ENCODE measurements around the gene APBB2.

The APBB2 gene

DNA sequence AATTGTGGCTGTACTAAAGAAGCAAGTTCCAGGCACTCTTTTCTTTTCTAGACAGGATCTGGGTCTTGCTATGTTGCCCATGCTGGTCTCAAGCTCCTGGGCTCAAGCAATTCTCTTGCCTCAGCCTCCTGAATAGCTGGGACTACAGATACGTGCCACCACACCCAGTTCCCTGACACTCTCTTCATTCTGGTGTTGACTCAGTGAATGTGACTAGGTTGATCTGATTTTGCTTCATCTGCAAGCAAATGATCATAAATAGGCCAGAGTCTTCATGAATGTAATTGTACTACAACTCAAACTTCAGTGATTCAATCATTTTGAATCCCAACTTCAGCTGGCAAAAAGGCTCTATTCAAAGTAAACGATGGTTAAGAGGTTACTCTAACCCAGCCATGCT lies 78.5 kb downstream of the APBB2 start:
- peak; percentile 11 for DNase-seq (ENCODE audit: low read depth)

DNA sequence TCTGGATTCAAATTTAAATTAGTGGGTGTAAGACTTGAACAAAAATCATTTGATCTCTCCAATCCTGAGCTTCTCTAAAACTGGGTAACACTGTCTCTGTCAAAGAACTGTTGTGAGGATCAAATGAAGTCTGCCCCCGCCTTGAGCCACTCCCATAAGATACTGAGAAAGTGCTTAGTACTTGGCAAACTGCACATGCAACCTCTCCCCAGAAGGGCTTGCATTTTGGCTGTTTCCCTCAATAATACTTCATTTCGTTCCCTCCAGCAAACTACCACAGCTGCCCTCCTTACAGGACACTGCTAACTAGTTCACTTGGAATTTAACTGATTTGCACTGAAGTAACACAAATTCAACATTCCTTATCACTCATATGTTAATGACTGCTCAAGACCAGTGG lies 79.8 kb downstream of the APBB2 start:
- DNase-seq (ENCODE audit: low read depth), result peak; percentile 23

DNA sequence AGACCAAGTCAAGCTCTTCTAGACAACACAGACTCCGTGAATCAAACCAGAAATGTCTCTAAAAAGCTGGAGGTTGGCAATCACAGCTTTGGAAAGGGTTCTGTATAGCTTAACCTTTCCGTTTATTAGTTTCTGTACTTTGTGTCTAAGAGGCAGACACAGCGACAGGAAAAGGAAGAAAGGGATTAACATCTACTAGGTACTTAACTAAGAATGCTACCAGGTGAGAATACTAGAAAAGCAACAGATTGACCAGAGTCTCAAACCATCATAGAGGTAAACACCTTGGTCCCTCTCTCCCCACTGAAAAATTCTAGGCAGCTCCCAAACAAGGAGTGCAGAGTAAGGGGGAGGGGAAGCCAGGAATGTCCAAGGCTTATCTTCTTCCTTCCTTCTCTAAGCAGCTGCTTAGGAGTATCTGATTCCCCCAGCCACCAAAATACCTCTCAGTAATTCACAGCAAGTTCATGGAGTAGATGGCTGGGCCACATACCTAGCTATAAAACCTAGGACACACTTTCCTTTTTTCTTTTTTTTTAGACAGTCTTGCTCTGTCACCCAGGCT lies 80.8 kb downstream of the APBB2 start:
- peak; percentile 35 for DNase-seq (ENCODE audit: low read depth)

- no peak for DNase-seq (ENCODE audit: low read depth)
These were observed 82.2 kb downstream of the APBB2 start for GRCh38 chr4:41132055-41132683.

GRCh38 chr4:41129936-41130440 lies 84.4 kb downstream of the APBB2 start:
- no peak for DNase-seq (ENCODE audit: low read depth)

- DNase-seq (ENCODE audit: low read depth), result no peak
These were observed 85.1 kb downstream of the APBB2 start for GRCh38 chr4:41129128-41129754.

- peak; percentile 55 for DNase-seq (ENCODE audit: low read depth)
These were observed 88.6 kb downstream of the APBB2 start for GRCh38 chr4:41125558-41126311.

- DNase-seq (ENCODE audit: low read depth), result peak; percentile 41
These were observed 89.3 kb downstream of the APBB2 start for GRCh38 chr4:41124916-41125548.

DNA sequence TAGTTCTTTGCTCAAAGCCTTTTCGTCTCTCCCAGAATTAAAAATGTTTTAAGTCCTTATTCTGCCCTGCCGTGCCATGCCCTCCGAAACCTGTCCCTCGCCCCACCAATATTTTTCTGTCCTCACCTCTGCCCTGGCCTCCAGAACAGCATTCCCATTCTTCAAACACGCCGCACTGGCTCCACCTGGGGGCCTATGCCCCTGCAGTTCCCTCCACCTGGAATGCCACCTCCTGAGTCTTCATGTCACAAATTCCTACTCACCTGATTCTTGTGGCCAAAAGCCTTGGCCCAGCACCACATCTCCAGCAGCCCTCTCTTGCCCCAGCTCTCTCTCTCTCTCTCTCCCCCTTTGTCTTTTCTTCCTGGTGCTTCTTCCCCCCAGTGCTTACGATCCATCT lies 91.6 kb downstream of the APBB2 start:
- no peak for DNase-seq (ENCODE audit: low read depth)

- no peak for DNase-seq (ENCODE audit: low read depth)
These were observed 92.0 kb downstream of the APBB2 start for GRCh38 chr4:41122309-41122708.

DNA sequence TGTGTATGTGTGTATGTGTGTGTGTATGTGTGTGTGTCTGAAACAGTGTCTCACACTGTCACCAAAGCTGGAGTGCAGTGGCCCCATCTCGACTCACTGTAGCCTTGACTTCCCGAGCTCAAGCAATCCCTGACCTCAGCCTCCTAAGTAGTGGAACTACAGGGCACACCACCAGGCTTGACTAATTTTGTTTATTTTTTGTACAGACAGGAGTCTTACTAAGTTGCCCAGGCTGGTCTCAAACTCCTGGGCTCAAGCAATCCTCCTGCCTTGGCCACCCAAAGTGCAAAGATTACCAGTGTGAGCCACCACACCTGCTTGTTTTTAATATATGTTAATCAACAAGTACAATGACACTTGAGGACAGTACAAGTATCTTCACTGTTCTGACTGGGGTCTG lies 92.4 kb downstream of the APBB2 start:
- no peak for DNase-seq (ENCODE audit: low read depth)

DNA sequence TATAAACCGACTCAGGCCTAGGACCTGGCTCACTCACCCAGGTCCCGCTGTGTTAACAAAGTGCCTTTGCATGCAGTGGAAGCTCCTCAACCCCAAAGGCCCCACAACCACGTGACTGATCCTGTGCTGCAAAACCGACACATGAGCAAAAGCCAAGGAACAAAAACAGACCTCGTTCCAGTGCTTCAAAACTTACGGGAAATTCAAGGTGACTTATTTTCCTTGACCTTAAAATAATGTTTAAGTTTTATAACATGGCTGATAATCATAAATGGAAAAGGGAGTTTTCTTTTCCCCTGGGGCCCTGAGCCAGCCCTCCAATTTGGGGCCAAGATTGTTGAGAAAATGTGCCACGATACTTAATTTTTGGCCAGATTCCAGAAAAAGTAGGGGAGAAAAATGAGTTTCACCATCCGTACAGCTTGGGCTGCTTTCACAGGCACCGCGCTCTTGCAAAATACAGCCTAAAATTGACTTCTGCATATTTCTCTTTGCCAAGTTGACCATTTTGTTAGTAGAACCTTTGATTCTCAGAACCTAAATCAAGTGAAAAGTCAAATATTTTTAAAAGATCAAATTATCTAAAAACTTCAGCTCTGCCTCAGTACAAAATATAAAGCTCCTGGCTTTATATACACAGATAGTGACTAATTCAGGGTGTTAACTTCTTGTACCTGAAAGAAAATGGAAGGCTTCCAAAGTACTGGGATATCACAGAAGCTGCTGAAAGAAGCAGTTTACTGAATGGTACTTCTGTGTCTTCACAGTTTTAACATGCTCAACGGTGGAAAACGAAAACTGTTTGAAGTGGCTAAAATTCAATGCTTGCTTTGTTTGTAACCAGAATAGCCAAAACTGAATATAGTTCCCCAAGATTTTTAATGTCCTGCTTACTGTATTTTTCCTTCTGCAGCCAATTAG lies 93.8 kb downstream of the APBB2 start:
- no peak for DNase-seq (ENCODE audit: low read depth)

DNA sequence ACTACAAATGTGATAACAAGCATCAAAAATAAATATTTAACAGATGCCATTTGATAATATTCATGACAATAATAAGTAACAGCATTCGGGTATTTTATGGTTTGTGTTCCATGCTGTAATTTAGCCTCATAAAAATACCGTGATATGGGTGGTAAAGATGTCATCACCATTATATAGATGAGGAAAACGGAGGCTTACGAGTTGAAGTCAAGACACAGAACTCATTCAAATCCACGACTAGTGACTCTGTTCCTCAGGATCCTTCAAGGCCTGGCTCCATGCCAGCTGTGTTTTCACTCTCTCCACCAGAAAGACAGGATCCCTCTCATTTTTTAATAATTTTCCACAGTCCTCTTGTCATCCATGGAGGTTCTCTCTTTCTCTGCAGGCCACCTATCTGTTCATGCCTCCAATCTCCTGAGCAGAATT lies 94.5 kb downstream of the APBB2 start:
- DNase-seq (ENCODE audit: low read depth), result no peak

GRCh38 chr4:41111791-41112190 lies 102.6 kb downstream of the APBB2 start:
- DNase-seq (ENCODE audit: low read depth), result no peak

- no peak for DNase-seq (ENCODE audit: low read depth)
These were observed 104.3 kb downstream of the APBB2 start for GRCh38 chr4:41110050-41110449.

DNA sequence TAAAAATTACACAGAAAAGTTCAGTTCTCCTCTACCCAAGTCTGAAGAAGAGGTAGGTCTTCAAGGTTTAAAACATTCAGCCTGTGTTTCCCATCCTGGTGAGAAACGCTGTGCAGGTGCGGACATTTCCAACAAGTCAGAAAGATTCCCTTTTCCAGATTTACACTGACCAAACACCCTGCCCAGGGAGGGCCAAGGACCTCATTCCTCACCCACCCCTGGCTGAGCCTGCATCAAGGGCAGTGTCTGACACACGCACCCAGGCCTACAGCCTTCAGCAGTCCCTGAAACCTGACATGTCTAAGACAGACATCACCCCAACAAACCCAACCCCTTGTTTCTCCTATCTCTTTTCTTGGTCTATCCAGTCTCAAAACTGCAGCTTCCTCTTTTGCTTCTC lies 105.9 kb downstream of the APBB2 start:
- no peak for DNase-seq (ENCODE audit: low read depth)

DNA sequence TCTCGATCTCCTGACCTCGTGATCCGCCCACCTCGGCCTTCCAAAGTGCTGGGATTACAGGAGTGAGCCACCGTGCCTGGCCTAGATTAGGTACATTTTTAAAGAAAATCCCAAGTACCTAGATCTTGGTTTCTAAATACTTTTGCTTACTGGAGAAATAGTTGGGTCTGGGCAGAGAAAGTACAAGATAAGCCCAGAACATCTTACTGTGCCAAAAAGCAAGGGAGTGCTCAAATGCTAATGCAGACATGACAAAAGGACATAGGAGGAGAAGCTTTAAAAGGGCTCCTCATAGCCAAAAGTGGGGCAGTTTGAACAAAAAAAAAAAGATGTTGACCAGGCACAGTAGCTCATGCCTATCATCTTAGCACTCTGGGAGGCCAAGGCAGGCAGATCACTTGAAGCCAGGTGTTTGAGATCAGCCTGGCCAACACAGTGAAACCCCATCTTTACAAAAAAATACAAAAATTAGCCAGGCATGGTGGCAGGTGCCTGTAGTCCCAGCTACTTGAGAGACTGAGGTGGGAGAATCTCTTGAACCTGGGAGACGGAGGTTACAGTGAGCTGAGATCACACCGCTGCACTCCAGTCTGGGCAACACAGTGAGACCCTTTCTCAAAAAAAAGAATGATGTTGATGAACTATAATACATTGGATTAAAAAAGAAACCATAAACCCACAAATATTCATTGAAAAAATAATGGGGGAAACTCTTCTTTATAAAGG lies 107.5 kb downstream of the APBB2 start:
- DNase-seq (ENCODE audit: low read depth), result no peak

DNA sequence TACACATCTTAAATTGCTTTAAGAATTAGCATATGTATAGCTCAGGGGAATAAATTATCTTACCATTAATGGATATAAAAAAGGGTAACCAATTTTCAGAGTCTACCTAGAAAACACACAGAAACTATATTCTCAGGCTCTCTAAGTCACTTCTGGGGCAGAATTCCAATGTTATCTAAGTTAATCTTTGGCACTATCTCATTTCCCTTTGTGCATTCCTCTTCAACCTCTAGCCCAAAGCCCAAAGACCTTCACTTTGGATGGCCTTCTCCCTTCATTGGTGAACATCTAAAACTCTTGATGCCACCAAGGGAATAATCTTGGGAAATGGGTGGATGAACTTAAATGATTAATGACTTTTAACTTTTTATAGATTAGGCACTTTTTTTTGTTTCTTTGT lies 108.3 kb downstream of the APBB2 start:
- peak; percentile 67 for DNase-seq (ENCODE audit: low read depth)

GRCh38 chr4:41104155-41104554 lies 110.2 kb downstream of the APBB2 start:
- no peak for DNase-seq (ENCODE audit: low read depth)

DNA sequence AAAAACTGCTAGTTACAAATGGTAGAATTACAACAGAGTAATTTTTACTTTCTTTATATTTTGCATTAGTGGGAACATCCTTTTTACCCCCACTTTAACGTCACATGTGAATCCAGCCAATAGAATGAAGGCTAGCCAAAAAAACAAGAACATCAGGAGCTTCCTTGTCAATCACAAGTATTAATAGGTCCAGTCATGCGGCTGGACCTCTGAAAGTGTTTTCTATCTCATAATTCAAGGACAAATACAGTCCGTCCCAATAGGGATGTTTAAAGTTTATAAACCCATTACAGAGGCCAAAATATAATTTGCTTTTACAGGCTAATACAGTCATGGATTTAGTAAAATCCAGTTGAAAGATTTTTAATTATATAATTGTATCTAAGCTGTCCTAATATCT lies 110.7 kb downstream of the APBB2 start:
- DNase-seq (ENCODE audit: low read depth), result no peak
